Measurements from ENCODE around the gene GLIS1.

- TF ChIP-seq CTCF (conservative IDR thresholded peaks at IDR 0.05) (no peak), ZFX (IDR thresholded peaks at IDR 0.05) (no peak)
These were observed 60.9 kb downstream of the GLIS1 start for GRCh38 chr1:53678046-53678445.
